Hepatocyte (in vitro differentiated cells): ENCODE measurements around the gene RASSF7.

Experiments
- EZH2 ChIP-seq: fragments of 200-600 bp; sonication (generic); IDR thresholded peaks from 2 replicates; pipeline ENCODE4 v1.6.1; 2016; ENCODE audit warnings: antibody characterized with exemption, mild to moderate bottlenecking, borderline replicate concordance
- EZH2phosphoT487 ChIP-seq: fragments of 200-600 bp; sonication (generic); IDR thresholded peaks from one replicate; pipeline ENCODE4 v1.6.1; 2018; ENCODE audit warnings: antibody characterized with exemption, mild to moderate bottlenecking, low read depth, moderate library complexity; ENCODE audit not compliant: unreplicated experiment, severe bottlenecking
- TF ChIP-seq, protein P1 (sequence below): fragments of 200-600 bp; sonication (generic); IDR thresholded peaks from 2 replicates; pipeline ENCODE4 v1.5.1; 2016; ENCODE audit warnings: antibody characterized with exemption, mild to moderate bottlenecking; ENCODE audit not compliant: poor library complexity

DNA sequence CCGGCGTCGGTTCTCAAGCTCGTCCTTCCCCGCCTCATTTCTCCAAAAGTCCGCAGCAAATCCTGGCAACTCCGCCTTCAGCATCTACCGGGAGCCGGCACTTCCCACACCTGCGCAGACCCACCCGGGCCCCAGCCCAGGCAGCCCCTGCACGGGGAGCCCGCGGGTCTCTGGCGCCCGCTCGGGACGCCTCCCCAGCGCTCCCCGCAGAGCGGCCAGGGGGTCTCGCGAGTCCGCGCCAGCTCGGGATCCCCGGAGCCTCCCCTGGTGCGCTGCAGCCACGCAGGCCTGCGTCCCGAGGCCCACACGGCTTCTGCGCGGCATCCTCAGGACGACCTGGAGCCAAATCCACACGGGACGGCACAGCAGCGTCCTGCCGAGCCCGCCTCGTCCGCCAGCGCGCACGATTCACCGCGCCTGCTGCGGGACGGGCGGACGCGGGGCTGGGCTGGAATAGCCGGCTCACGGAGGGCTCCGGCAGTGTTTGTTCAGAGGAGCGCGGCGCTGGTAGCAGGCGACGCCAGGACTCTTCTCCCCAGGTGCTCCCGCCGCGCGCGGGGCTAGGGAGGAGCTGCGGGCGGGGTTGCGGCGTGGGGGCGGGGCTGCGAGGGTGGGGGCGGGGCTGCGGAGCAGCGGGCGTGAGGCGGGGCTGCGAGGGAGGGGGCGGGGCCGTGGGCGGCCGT, 14.7 kb downstream of the RASSF7 start:
- TF ChIP-seq, protein P1, sequence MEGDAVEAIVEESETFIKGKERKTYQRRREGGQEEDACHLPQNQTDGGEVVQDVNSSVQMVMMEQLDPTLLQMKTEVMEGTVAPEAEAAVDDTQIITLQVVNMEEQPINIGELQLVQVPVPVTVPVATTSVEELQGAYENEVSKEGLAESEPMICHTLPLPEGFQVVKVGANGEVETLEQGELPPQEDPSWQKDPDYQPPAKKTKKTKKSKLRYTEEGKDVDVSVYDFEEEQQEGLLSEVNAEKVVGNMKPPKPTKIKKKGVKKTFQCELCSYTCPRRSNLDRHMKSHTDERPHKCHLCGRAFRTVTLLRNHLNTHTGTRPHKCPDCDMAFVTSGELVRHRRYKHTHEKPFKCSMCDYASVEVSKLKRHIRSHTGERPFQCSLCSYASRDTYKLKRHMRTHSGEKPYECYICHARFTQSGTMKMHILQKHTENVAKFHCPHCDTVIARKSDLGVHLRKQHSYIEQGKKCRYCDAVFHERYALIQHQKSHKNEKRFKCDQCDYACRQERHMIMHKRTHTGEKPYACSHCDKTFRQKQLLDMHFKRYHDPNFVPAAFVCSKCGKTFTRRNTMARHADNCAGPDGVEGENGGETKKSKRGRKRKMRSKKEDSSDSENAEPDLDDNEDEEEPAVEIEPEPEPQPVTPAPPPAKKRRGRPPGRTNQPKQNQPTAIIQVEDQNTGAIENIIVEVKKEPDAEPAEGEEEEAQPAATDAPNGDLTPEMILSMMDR: no peak
- TF ChIP-seq EZH2phosphoT487 (no peak), EZH2 (no peak)
